Aorta (tissue), 5 donors: Measurements from ENCODE around the gene MYB. TPM values are rescaled to one million over a fixed set of nuclear protein-coding genes. Genes with fewer than 3 reads are reported as not detected.

Experiments
- ATAC-seq: fragments of 200-7000 bp; cut with Tn5 transposase; one replicate; pipeline ENCODE4 v1.9.1; 2022; ENCODE audit warnings: moderate library complexity; ENCODE audit not compliant: low FRiP score
- DNase-seq, 2 donors: peaks; one replicate each; pipeline ENCODE4 v3.0.0-alpha.2; 2020
- H3K27ac ChIP-seq, 2 donors: one replicate each; pipeline ENCODE4 v1.5.1; 2013; ENCODE audit warnings: low read length in 2 of 2, mild to moderate bottlenecking in 2 of 2, moderate library complexity in 2 of 2, control low read depth in 1 of 2, inconsistent platforms in 1 of 2, low read depth in 1 of 2
- H3K27me3 ChIP-seq, 2 donors: one replicate each; pipeline ENCODE4 v1.6.1; 2013; ENCODE audit warnings: control low read depth in 1 of 2, low read length in 1 of 2, mild to moderate bottlenecking in 1 of 2, moderate library complexity in 1 of 2; ENCODE audit not compliant: insufficient read depth in 2 of 2, control insufficient read depth in 1 of 2
- H3K36me3 ChIP-seq, 2 donors: one replicate each; pipeline ENCODE4 v1.6.1; 2013; ENCODE audit warnings: control low read depth in 1 of 2, low read length in 1 of 2, mild to moderate bottlenecking in 1 of 2; ENCODE audit not compliant: insufficient read depth in 2 of 2, control insufficient read depth in 1 of 2
- H3K4me1 ChIP-seq, 2 donors: one replicate each; pipeline ENCODE4 v1.6.1; 2013; ENCODE audit warnings: low read length in 2 of 2, control low read depth in 1 of 2, mild to moderate bottlenecking in 1 of 2, moderate library complexity in 1 of 2; ENCODE audit not compliant: insufficient read depth in 2 of 2, control insufficient read depth in 1 of 2
- H3K4me3 ChIP-seq, 2 donors: one replicate each; pipeline ENCODE4 v1.5.1; 2013; ENCODE audit warnings: low read length in 2 of 2, control low read depth in 1 of 2, mild to moderate bottlenecking in 1 of 2
- H3K9me3 ChIP-seq: one replicate; pipeline ENCODE4 v1.6.1; 2013; ENCODE audit warnings: mild to moderate bottlenecking, low read length; ENCODE audit not compliant: control insufficient read depth
- WGBS, 2 donors: extraction: QIAGEN DNeasy Blood & Tissue Kit; methylation state at CpG; one replicate each; pipeline ENCODE4 v1.1.7; 2013; 5-methylcytosine and 5-hydroxymethylcytosine counted together
- intact Hi-C, 2 donors: fragments of 100-400 bp; cut with DNase I; formaldehyde crosslinking; loops; one replicate each; pipeline versions ENCODE4 v1.14.2 to v1.15.0; 2022
- polyA plus RNA-seq, 2 donors: library from polyadenylated mRNA; stranded (reverse); fragments of 200-250 nt; gene quantifications; one replicate each; pipeline ENCODE4 v1.2.3, GENCODE V29; 2013
- total RNA-seq, 2 donors: library from RNA; stranded (reverse); fragmentation: NEBNext Ultra II Directional; extraction: Animal tissue kit (Norgen Biotek cat#: 25700); gene quantifications; one replicate each; pipeline ENCODE4 v1.2.1, GENCODE V29; 2021
- donor health status: healthy with polysubstance abuse.
- donor health status: Bipolar disorder and iron deficiency.
- donor health status: DM: no; HTN: no; CAD: no.
- donor health status: DM: no; HTN: no; CAD: no.
- donor health status: DM: yes; HTN: yes; CAD: no.

MYB gene
- total and polyA plus RNA-seq, 4 donors: 0.87 to 2.8 TPM; not detected in 2

- ATAC-seq (no peak), DNase-seq (no peak)
- Histone ChIP-seq H3K4me1 (no peaks in the 10 kb centered on the region), H3K27ac (no peak overlapping the region), H3K36me3 (no peaks in the 10 kb centered on the region), H3K27me3 (no peaks in the 10 kb centered on the region), H3K4me3 (no peak overlapping the region), H3K9me3 (no peaks in the 10 kb centered on the region)
- WGBS, 2 donors: 94% methylated on average over 4 of the region's 4 CpGs
- intact Hi-C loops: no loop called here
Observed at GRCh38 chr6:135204951-135205350, 23.8 kb downstream of the MYB start.

GRCh38 chr6:135209803-135210202 is 28.7 kb downstream of the MYB start:
- no peak overlapping the region for H3K4me3 ChIP-seq
- 47 to 51% methylated on average over 6 of the region's 6 CpGs for WGBS, 2 donors
- H3K27ac ChIP-seq: no peak overlapping the region

DNA sequence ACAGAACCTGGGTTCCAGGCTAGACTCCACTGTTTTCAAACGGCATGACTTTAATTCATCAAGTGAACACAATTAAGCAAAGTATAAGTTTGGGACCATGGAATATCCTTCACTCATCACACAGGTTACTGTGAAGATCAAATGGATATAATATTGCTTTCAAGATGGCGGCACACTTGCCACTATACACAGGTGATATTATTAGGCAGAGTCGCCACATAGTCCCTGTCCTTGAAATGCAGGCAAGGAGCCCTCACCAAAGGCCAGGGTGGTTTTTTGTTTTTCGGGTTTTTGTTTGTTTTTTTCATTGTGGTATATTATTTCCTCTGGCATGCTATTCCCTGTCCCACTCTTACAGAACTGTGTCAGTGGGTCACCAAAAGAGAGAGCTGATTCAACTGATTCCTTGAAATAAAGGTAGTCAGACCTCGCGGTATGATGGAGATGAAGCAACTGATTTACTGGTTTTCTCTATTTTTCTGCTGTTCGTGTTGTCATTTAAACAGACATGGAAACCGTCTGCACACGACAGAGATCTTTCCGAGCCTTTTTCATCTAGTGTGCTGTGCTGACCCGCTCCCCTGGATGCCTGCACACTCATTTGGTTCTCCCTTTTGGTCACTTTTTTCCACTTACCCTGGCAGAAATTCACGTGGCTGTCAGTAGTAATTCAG is 29.7 kb downstream of the MYB start:
- 78 to 82% methylated on average over 12 of the region's 12 CpGs for WGBS, 2 donors
- Histone ChIP-seq H3K27ac (no peak overlapping the region), H3K27me3 (no peaks in the 10 kb centered on the region), H3K36me3 (no peaks in the 10 kb centered on the region), H3K4me1 (no peaks in the 10 kb centered on the region), H3K9me3 (no peaks in the 10 kb centered on the region), H3K4me3 (no peak overlapping the region)
- ATAC-seq: no peak
- no peak for DNase-seq
- intact Hi-C loops: no loop called here

More at GRCh38 chr6:135209803-135210202, 28.7 kb downstream of the MYB start:
- no peaks in the 10 kb centered on the region for H3K9me3 ChIP-seq
- ATAC-seq: no peak
- H3K4me1 ChIP-seq: no peaks in the 10 kb centered on the region
- intact Hi-C loops: no loop called here
- H3K36me3 ChIP-seq: no peaks in the 10 kb centered on the region
- no peaks in the 10 kb centered on the region for H3K27me3 ChIP-seq
- DNase-seq: no peak

DNA sequence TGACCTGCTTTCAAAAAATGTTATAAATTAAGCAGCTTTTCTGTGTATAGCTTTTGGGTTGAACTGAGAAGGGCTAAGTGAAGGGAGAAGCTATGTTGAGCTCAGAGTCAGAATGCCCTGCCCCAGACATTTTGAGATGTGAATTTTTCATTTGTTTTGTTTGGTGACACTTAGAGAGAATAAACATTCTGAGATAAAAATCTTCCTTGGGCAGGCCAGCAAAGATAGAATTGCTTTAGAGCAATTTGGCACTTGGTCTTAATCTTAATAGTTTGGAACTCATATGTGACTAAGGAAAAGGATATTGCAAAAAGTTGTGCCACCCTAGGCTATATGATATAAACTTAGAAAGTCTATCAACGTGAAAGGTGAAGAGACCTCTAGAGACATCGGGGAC is 30.2 kb downstream of the MYB start:
- WGBS, 2 donors: 81 to 85% methylated on average over 2 of the region's 2 CpGs
- intact Hi-C loops: no loop called here

GRCh38 chr6:135212020-135212806 is 31.1 kb downstream of the MYB start:
- WGBS, 2 donors: 56 to 58% methylated on average over 3 of the region's 3 CpGs
- no peak for ATAC-seq
- Histone ChIP-seq H3K27me3 (no peaks in the 10 kb centered on the region), H3K36me3 (no peaks in the 10 kb centered on the region), H3K9me3 (no peaks in the 10 kb centered on the region), H3K27ac (no peak overlapping the region), H3K4me3 (no peak overlapping the region), H3K4me1 (no peaks in the 10 kb centered on the region)
- intact Hi-C loops: no loop called here
- DNase-seq: no peak

More for the DNA sequence above, 30.2 kb downstream of the MYB start:
- no peak for DNase-seq
- no peak for ATAC-seq
- Histone ChIP-seq H3K4me1 (no peaks in the 10 kb centered on the region), H3K4me3 (no peak overlapping the region), H3K36me3 (no peaks in the 10 kb centered on the region), H3K9me3 (no peaks in the 10 kb centered on the region), H3K27ac (no peak overlapping the region), H3K27me3 (no peaks in the 10 kb centered on the region)

DNA sequence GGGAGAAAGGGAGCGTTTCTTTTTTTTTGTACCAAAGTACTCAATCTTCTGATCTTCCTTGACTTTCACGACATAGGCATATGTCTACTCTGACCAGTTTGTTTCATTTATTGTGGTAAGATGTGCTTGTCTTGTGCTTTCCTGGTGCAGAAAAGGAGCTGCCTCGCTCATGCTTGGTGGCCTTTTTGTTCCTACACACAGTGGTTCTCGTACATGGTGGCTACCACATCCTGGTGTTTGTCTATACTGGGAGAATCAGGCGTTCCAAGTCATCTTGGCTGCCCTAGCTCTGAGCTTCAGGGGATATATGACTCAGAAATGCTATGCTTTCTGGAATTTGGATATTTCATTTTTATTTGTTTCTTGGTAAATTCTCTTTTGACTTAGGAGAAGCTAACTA is 31.8 kb downstream of the MYB start:
- H3K4me3 ChIP-seq: no peak overlapping the region
- no peaks in the 10 kb centered on the region for H3K9me3 ChIP-seq
- intact Hi-C loops: no loop called here
- H3K27ac ChIP-seq: no peak overlapping the region
- no peaks in the 10 kb centered on the region for H3K4me1 ChIP-seq
- 68 to 76% methylated on average over 5 of the region's 5 CpGs for WGBS, 2 donors
- H3K36me3 ChIP-seq: no peaks in the 10 kb centered on the region
- DNase-seq: no peak
- H3K27me3 ChIP-seq: no peaks in the 10 kb centered on the region
- ATAC-seq: no peak

DNA sequence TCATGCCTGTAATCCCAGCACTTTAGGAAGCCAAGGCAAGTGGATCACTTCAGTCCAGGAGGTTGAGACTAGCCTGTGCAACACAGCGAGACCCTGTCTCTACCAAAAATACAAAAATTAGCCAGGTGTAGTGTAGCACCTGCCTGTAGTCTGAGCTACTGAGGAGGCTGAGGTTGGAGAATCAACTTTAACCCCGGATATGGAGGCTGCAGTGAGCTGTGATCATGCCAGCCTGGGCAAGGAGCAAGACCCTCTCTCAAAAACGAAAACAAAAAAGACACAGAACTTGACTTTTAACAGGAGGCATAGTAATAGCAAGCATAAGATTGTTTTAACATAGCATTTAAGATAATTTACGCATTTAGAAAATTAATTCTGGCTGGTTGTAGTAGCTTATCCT is 32.5 kb downstream of the MYB start:
- no peaks in the 10 kb centered on the region for H3K27me3 ChIP-seq
- DNase-seq (no peak), ATAC-seq (no peak)
- 70 to 71% methylated on average over 4 of the region's 4 CpGs for WGBS, 2 donors
- H3K27ac ChIP-seq: no peak overlapping the region
- no peaks in the 10 kb centered on the region for H3K36me3 ChIP-seq
- no peaks in the 10 kb centered on the region for H3K4me1 ChIP-seq
- H3K9me3 ChIP-seq: no peaks in the 10 kb centered on the region
- intact Hi-C loops: no loop called here
- H3K4me3 ChIP-seq: no peak overlapping the region

- H3K36me3 ChIP-seq: no peaks in the 10 kb centered on the region
- no peak overlapping the region for H3K4me3 ChIP-seq
- intact Hi-C loops: no loop called here
- no peaks in the 10 kb centered on the region for H3K27me3 ChIP-seq
- H3K9me3 ChIP-seq: no peaks in the 10 kb centered on the region
- no peak for DNase-seq
- H3K4me1 ChIP-seq: no peaks in the 10 kb centered on the region
- no peak overlapping the region for H3K27ac ChIP-seq
- 71 to 80% methylated on average over 3 of the region's 3 CpGs for WGBS, 2 donors
- no peak for ATAC-seq
Observed at GRCh38 chr6:135215160-135215559, 34.1 kb downstream of the MYB start.

GRCh38 chr6:135215563-135215962 is 34.5 kb downstream of the MYB start:
- Histone ChIP-seq H3K9me3 (no peaks in the 10 kb centered on the region), H3K27ac (no peak overlapping the region), H3K4me3 (no peak overlapping the region), H3K36me3 (no peaks in the 10 kb centered on the region), H3K27me3 (no peaks in the 10 kb centered on the region), H3K4me1 (no peaks in the 10 kb centered on the region)
- ATAC-seq: no peak
- 77 to 81% methylated on average over 6 of the region's 6 CpGs for WGBS, 2 donors
- no peak for DNase-seq
- intact Hi-C loops: no loop called here
